ENCODE results near the gene TMPO.
"Not testable (repeated sequence)": the region's sequence is repeated elsewhere in the genome, so short reads cannot be mapped to it uniquely, and the experiment has no call there.

The TMPO gene

GRCh38 chr12:98561846-98562245, 46.5 kb downstream of the TMPO start:
- FAIRE-seq: no peak
- TF ChIP-seq CTCF (IDR thresholded peaks at IDR 0.05; ENCODE audit: insufficient read depth, missing control alignments): no peak
- DNase-seq (ENCODE audit: insufficient read length, low spot score): no peak

GRCh38 chr12:98572010-98572409, 56.6 kb downstream of the TMPO start:
- DNase-seq (ENCODE audit: insufficient read length, low spot score) (no peak), FAIRE-seq (no peak)
- no peak for TF ChIP-seq CTCF (IDR thresholded peaks at IDR 0.05; ENCODE audit: insufficient read depth, missing control alignments)

GRCh38 chr12:98574110-98574509, 58.7 kb downstream of the TMPO start:
- no peak for FAIRE-seq
- DNase-seq (ENCODE audit: insufficient read length, low spot score): no peak
- no peak for TF ChIP-seq CTCF (IDR thresholded peaks at IDR 0.05; ENCODE audit: insufficient read depth, missing control alignments)

- FAIRE-seq: no peak
- no peak for TF ChIP-seq CTCF (IDR thresholded peaks at IDR 0.05; ENCODE audit: insufficient read depth, missing control alignments)
- no peak for DNase-seq (ENCODE audit: insufficient read length, low spot score)
Observed at GRCh38 chr12:98575013-98575412, 59.6 kb downstream of the TMPO start.

- not testable (repeated sequence) for DNase-seq (ENCODE audit: insufficient read length, low spot score); FAIRE-seq
Observed at GRCh38 chr12:98576795-98577194, 61.4 kb downstream of the TMPO start.

- no peak for FAIRE-seq
- no peak for DNase-seq (ENCODE audit: insufficient read length, low spot score)
- TF ChIP-seq CTCF (IDR thresholded peaks at IDR 0.05; ENCODE audit: insufficient read depth, missing control alignments): no peak
Observed at GRCh38 chr12:98578392-98578791, 63.0 kb downstream of the TMPO start.

- no peak for DNase-seq (ENCODE audit: insufficient read length, low spot score)
- no peak for TF ChIP-seq CTCF (IDR thresholded peaks at IDR 0.05; ENCODE audit: insufficient read depth, missing control alignments)
- no peak for FAIRE-seq
Observed at GRCh38 chr12:98578821-98579220, 63.4 kb downstream of the TMPO start.

- TF ChIP-seq CTCF (IDR thresholded peaks at IDR 0.05; ENCODE audit: insufficient read depth, missing control alignments): no peak
- DNase-seq (ENCODE audit: insufficient read length, low spot score) (no peak), FAIRE-seq (no peak)
Observed at GRCh38 chr12:98579347-98579746, 64.0 kb downstream of the TMPO start.
